CD1c-positive myeloid dendritic cell (primary cell): ENCODE measurements around the gene DNAJB2.
"Not testable (repeated sequence)": the region's sequence is repeated elsewhere in the genome, so short reads cannot be mapped to it uniquely, and the experiment has no call there.

ENCODE experiments used
- DNase-seq: peaks from one replicate; pipeline ENCODE4 v3.0.0-alpha.2; 2016; ENCODE audit errors: extremely low spot score

Gene DNAJB2

DNA sequence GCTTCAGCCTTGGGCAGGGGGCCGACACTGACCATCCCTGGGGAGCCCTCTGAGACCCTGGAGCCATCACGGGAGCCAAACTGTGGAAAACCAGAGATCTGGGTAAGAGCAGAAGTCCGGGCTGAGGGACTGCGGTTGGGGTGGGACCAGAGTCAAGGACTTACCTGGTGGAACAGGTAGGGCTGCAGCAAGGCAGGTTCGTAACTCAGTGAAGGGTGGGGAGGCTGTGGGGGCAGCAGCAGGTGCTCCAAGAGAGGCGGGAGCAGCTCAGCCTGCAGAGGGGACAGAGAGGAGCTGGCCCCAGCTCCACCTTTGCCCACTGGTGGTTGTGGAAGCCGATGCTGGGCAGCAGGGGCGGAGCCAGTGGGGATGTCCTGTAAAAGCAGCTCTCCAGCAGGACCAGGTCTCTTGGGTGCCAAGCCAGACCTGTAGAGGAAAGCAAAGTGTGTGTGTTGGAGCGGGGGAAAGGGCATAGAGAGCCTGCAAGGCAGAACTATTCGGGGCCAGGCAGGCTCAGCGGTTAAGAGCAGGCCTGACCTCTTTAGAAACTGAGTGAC lies 23.3 kb downstream of the DNAJB2 start:
- no peak for DNase-seq

DNA sequence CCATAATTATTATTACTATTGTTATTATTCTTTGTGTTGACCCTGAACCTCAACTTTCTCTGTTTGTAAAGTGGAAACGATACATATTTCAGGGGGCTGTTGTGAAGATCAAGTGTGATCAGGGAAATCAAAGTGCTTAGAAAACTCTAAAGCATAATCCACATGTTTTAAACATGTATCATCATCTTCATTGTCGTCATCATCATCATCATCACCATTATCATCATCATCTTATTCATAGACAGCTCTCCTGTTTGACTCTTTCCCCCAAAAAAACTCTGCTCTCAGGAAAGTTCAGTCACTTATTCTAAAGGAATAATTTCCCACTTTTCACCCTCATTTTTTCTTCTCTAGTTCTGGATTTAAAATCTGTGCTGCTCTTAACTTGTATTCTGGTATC lies 25.1 kb downstream of the DNAJB2 start:
- DNase-seq, result no peak

DNA sequence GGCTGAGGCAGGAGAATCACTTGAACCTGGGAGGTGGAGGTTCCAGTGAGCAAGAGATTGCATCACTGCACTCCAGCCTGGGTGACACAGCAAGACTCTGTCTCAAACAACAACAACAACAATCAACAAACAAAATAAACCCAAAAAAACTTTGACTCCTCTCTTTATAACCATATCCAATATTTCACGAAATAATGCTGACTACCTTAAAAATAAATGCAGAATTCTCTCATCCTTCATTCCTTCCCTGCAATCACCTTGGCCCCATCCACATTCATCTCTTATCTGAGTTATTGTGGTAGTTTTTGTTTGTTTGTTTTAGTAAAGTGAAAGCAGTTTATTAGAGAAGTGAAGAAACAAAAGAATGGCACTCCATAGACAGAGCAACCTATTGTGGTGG lies 26.9 kb downstream of the DNAJB2 start:
- DNase-seq, result no peak

- DNase-seq, result peak; percentile 77
Observed at GRCh38 chr2:219308142-219309101, 29.3 kb downstream of the DNAJB2 start.

DNA sequence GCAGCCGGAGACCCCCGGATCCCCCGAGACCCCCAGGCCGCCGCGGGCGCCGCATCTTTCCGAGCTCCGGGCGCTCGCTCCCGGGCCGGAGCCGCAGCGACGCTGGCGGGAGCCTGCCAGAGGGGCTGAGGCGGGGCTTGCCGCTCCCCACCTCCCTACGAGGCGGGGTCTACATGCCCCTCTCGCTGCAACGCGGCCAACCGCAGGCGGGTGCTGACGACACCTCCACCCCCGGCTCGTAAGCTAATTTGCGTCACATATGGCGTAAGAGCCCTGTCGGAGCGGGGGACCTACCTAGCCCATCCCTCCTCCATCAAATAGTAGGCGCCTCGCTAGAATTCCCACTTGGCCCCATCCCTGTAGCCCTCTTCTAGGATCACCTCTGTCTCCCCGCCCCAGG lies 30.1 kb downstream of the DNAJB2 start, which contains the start of gene PTPRN:
Gene PTPRN (minus strand): TSS at position 124 of the 400 bp plus-strand sequence. CDS start 69 bp downstream, at position 55.
- no peak for DNase-seq

DNA sequence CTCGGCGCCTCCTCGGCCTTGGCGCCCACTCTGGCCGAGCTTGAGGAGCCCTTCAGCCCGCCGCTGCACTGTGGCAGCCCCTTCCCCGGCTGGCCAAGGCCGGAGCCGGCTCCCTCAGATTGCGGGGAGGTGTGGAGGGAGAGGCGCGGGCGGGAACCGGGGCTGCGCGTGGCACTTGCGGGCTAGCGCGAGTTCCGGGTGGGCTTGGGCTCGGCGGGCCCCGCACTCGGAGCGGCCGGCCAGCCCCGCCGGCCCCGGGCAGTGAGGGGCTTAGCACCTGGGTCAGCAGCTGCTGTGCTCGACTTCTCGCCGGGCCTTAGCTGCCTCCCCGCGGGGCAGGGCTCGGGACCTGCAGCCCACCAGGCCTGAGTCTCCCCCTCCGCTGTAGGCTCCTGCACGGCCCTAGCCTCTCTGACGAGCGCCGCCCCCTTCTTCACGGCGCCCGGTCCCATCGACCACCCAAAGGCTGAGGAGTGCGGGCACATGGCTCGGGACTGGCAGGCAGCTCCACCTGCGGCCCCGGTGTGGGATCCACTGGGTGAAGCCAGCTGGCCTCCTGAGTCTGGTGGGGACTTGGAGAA lies 33.6 kb downstream of the DNAJB2 start:
- not testable (repeated sequence) for DNase-seq

GRCh38 chr2:219314804-219315468 lies 35.8 kb downstream of the DNAJB2 start:
- no peak for DNase-seq

- peak; percentile 40 for DNase-seq
Observed at GRCh38 chr2:219323434-219323833, 44.3 kb downstream of the DNAJB2 start.

DNA sequence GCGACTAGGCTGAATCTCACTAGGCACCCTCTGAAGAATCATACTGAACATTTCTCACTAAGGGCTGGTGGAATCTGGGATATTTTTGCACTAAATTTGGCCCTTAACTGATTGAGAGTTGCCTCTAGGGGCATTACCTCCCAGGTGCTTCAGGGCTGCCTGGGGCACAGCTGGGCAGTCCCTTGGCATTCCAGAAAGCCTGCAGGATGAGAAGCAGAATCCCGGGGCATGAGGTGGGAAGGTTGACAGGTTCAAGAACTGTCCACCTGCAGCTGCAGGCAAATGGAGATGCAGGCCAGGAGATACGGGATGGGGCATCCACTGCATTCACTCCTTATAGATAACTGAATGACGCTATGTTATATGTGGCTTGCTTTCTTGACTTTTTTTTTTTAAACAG lies 46.0 kb downstream of the DNAJB2 start:
- no peak for DNase-seq

DNA sequence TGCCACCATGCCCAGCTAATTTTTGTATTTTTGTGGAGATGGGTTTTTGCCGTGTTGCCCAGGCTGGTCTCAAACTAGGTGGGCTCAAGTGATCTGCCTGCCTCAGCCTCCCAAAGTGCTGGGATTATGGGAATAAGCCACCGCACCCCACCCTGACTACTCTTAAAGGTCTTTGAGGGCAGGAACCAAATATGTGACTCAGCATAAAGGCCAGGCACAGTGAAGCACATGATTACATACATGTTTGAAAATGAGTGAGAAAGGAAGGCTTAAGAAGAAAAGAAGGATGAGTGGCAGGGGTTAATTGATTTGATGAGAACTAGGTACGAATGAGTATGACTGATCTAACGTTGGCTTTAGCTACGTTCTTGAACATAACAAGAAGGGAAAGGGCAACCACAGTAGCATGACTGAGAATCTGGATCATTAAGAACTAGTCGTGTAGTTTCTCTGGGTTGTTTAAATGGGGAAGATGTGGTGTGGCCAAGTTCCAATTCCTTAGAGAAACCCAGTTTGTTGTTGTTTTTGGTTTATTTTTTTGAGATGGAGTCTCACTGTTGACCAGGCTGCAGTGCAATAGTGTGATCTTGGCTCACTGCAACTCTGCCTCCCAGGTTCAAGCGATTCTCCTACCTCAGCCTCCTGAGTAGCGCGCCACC lies 46.6 kb downstream of the DNAJB2 start:
- DNase-seq, result no peak

DNA sequence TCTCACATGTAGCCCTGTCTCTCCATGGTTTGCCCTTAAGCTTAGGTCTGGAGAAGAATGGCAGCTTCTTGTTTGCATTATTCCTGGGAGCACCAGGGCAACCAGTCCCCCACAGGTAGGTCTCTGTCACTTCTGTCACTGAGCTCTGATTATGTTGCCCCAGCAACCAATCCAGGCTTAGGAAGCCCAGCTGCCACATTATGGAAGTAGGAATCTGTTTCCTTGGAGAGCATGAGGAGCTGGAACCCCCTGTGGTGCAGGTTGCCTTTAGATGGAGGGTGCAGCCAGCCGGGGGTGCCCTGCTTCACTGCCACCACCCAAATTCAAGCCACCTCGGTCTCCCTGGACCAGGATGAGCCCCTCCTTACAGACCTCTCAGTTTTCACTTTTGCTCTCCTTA lies 48.6 kb downstream of the DNAJB2 start:
- DNase-seq, result no peak

DNA sequence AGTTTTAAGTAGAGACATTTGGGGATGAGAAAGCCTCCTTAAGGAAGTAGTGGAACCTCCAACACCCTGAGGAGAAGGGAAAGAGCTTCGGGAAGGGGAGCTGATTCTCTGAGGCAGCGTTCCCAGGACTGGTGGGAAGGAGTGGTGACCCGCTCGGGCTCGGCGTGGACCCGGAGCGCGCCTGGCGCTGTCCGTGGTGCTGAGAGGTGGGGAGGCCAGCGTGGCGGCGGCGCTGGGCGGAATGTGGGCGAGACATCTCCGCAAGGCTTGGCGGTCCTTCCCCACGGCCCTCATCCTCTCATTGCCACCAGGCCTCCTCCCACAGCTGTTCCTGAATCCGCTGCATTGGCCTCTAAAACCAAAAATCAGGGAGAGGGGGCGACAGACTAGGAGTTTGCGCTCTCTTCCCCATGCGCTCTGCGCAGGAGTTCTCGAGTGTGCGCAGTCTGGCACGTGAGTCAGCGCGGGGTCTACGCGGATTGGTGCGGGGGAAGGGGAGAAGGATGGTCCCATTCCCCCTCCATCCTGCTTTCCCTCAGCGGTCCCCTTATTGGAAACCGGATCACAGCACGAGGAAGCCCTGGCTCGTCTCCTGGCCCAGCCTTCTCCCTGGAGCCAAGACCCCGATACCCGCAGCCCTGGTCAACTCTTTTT lies 52.5 kb downstream of the DNAJB2 start:
- DNase-seq, result peak; percentile 57

GRCh38 chr2:219332542-219332941 lies 53.4 kb downstream of the DNAJB2 start, which contains the start of gene RESP18:
TSS of gene RESP18 (minus strand) at chr2:219332744.
- no peak for DNase-seq

DNA sequence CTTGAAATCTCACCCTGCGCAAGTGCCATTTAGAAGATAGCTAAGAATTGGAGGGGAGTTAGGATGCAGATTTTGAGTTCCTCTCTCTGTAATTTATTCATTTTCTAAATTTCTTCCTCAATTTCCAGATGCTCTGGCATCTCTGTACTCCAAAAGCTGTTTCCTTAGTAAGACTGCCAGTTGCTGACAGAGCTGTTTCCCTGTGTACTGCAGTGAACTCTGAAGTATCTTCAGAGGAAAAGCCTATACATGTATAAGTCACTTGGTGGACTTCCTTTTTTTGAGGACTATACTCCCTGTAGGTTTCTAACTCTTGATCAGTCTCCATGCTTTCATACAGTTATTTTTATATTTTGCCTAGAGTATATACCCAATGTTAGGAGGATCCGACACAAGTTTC lies 54.9 kb downstream of the DNAJB2 start:
- peak; percentile 38 for DNase-seq

GRCh38 chr2:219335373-219335786 lies 56.2 kb downstream of the DNAJB2 start:
- no peak for DNase-seq
